HG03139 (cell line): ENCODE results near the gene DUSP8.

ENCODE experiments used
- ATAC-seq: cut with Tn5 transposase; IDR thresholded peaks from one replicate; pipeline ENCODE4 v1.9.1; 2021; ENCODE audit not compliant: unreplicated experiment

Gene DUSP8

DNA sequence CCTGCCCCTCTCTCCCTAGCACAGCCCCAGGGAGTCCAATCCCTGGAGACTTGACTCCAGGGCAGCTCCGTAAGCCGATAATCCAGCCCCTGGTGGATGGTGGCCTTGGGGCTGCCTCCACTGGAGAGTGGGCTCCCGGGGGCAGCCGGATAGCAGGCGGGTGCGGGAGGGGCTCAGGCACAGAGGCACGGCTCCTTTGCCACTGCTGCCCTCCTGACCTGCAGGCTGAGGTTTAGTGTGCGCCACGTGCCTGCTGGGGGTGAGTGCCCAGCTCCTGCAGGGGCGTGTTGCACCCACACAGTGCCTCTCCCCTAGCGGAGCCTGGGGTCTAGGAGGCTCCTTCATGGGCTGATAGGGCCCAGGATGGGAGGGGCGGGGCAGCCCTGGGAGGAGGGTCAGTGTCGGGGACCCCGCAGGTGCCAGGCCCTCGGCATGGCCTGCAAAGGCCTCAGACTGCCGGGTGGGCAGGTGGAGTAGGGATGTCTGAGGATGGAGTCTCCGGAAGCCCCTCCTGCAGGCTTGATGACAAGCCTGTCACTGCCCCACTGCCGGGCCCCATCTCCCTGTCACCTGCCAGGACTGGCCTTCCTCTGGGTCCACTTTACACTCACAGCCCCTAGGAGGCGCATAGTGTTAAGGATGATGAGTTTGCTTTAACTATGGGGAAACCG lies 5.6 kb downstream of the DUSP8 start:
- no peak for ATAC-seq

DNA sequence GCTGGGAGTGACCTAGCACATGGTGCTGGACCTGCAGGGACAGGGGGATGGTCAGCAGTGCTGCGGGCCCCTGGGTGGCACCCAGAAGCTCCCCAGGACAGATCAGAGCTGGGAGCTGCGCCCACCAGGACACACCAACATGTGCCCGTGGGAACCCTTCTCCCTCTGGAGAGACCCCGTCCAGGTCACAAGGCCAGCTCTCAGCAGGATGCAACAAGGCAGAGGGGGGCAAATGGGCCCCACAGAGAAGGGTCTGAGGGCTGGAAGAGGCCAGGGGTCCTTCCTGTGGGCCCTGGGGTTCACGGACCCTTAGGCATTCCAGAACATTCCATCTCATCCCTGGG lies 6.2 kb downstream of the DUSP8 start:
- no peak for ATAC-seq

DNA sequence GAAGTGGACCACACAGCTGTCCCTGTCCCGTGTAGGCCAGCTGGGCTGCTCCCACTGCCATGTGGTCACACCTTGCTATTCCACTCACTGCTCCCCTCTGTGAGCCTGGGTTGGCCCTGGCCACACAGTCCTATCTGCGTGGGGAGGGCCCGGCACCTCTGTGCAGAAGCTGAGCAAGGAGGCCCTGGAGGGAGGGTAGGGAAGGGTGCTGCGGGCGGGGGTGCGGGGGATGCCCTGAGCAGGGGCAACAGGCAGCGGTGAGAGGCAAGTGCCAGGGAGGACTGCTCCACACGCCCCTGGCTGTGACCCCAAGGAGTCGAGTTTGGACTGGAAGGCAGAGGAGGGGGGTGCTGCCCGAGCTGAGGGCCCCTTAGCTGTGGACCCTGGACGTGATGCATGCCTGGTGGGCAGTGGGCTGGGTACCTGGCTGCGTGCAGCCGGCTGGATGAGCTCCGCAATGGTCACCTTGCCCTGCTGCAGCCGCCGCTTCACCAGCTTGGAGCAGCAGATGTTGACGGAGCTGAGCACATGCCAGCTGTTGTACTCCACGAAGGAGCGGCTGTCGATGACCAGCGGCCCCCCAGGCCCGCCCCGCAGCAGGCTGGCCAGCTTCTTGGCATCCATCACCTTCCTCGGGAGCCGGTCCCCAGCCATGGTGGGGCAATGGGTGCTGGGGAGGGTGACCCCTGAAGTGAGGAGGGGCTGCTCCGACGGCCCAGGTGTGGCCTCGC lies 6.7 kb downstream of the DUSP8 start:
- no peak for ATAC-seq

DNA sequence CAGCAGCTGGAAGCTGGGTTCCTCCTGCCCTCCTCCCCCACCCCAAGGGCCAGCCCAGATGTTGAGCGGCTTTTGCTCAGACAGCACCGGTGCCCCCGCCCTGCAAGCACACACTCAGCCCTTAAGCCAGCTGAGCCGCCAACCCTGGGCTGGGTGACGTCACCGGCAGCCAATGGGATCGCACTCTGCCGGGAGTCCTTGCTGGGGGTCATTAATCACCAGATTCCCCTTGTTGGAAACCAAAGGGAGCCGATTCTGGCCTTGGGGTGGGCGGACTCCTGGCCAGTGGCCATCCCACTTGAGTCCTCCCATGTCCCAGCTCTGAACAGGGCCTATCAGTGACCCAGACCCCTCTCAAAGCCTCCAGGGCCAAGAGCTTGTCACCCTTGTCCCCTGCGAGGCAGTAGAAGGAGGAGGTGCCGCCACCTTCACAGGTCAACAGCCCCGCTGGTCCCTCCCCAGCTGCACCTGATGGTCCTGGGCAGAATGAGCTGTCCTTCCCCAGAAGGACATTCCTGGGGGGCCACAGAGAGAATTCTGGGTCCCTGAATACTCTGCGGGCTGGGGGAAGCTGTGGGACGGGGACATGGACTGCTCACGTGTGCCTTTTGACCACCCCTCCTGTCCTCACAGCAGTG lies 7.4 kb downstream of the DUSP8 start:
- no peak for ATAC-seq

DNA sequence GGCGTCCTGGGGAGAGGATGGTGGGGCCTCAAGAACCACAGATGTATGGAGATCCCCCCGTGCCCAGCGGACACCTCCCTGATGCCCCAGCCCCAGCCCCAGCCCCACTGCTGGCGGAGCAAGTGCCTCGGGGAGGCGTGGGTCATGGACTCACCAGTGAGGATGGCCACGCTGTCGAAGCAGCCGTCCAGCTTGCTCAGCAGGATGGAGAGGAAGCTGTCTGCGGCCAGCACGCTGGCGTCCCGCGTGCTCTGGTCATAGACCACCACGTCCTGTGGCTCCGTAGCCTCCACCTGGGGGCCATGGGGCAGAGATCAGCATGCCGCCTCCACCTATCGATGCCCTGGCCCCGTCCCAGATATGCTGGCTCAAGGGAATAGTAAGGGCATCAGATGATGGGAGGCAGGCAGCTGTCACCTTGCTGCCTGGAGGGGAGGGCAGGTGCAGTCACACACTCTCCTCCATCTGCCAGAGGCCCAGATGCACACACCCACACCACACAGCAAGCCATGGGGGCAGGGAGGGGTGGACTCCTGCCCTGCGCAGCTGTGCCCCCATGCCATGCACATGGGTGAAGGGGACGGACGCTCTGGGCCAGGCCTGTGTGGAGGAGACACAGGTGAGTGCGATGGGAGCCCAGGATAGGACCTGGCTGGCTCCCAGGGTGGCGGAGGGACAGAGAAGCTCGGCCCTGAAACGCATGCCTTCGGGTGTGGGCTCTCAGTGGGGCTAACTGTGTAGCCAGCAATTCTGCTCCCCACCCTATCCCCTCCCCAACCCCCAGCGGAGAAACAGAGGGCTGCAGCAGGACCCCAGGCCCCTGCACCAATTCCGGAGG lies 8.2 kb downstream of the DUSP8 start:
- ATAC-seq, result no peak

DNA sequence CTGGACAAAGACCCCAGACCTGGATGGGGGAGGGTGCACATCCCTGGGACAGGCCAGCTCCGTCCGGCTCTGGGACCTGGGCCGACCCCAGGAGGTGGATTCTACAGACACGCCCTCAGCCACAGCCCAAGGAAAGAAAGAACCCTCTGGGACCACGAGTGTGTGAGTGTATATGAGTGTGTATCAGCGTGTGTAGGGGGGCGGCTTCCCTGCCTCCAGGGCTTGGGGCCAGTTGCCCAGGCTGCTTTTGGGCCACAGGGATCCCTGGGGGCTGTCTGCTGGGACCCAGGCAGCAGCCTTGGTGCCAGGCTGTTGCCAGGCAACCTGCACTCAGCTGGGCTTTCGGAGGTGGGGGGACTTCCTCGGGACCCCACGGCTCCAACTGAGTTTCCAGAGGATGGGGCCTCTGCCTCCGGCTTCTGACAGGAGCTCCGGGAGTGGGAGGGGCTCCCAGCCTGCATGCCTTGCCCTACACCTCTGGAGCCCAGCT lies 8.9 kb downstream of the DUSP8 start:
- ATAC-seq, result no peak

DNA sequence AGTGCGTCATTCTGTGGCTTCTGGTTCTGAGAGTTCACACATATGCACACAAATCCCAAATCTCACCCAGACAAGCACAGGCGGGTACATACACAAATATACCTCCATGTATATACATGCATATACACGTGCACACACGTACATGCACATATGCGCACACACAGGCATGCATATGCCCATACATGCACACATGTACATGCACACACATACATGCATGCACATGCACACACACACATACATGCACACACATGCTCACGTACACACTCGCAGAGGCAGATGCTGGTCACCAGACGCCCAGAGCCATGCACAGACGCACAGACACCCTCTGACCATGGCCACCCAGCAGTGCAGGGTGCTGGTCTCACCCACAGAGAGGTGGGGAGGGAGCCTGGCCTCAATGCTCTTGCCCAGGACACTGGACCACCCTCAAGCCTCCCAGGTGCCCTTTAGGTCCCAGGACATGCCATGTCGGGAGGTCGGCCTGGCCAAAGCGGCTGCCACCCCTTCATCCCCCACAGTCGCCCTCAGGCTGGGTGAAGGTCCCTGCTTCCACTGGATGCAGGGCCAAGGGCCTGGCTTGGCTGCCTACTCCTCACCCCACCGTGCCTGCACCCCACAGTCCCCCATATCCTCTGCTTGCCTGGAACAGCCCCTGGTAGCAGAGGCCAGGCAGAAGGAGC lies 9.5 kb downstream of the DUSP8 start:
- no peak for ATAC-seq

DNA sequence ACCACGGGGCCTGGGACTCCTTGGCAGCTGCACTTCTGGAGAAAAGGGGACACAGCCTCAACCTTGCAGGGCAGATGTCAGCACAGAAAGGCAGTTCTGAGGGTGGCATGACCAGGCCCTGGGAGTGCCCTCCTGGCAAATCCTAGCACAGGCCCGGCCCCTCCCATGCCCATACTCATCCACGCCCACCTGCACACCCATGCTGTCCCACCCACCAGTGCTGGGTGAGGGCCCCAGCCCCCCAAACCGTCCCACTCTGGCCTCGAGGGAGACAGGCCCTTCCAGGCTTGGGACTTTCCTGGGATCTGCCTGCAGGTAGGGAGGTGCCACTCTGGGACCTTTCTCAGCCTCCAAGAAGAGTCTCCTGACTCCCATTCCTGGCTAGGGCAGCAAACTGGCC lies 10.1 kb downstream of the DUSP8 start:
- no peak for ATAC-seq

DNA sequence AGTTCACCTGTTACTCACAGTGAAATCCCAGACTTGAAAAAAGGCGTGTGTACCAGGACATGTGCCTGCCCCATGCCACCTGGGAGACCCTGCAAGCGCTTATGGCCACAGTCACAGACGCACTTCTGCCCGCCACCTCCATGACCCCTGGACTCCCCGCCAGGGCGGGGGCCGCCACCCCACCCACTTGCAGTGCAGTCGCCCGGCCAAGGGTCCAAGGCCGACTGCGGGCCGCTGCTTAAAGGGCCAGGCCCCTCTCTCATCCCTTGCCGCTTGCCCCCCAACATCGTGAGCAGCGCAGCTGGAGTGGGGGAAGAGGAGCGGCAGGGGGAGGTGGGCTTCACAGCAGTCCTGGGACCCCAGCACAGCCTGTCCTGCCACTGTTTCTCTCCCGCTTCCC lies 10.8 kb downstream of the DUSP8 start:
- ATAC-seq, result no peak

DNA sequence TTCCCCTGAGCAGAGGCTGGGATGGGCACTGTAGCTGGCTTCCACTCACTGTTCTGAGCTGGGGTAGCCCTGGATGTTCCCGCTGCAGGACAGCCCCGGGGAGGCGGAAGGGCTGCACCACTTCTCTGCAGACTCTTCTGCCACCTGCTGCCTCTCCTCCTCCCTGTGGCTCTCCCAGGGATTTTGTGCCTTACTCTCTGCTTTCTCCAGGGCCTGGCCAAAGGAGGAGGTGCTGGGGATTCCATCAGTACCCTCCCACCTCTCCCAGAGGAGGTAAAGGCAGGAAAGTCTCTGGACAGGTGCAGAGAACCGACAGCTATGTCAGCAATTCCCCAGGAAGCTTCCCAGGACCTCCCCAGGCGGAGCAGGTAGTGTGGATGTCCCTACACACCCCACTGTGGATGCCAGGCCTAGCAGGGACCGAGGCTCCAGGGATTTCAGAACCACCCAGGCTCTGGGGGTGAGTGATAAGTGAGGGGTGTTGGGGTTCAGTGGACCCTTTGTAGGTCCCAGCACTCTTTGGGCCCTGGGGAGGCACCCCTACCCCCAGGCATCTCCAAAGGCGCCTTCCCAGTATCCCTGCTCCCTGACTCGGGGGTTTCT lies 11.3 kb downstream of the DUSP8 start:
- no peak for ATAC-seq

DNA sequence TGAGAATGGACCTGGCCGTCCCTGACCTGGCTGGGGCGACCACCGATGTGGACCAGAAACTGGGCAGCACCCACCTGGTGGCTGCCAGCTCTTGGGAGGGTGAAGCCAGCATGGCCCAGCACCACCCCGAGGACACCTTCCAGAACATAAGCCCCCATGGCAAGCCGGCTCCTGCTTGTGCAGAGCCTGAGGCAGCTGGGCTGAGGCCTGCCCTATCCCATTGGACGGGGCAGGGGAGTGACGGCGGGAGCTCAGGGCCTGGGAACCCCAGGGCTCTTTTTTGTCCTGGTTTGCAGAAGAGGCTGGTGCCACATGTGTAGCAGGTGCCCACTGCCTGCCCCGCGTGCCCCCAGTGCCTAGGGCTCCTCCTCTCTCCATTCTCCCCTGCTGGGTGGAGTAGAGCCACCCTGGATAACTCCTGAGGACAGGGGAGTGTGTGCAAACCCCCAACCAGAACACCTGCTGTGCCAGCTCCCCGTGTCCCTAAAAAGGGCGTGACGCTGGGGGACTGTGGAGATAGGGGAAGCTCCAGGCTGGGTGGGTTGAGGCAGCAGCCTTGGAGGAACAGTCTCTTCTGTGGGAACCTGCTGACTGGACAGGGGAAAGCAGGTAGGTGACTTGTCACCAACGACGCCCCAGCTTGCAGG lies 11.9 kb downstream of the DUSP8 start:
- no peak for ATAC-seq

DNA sequence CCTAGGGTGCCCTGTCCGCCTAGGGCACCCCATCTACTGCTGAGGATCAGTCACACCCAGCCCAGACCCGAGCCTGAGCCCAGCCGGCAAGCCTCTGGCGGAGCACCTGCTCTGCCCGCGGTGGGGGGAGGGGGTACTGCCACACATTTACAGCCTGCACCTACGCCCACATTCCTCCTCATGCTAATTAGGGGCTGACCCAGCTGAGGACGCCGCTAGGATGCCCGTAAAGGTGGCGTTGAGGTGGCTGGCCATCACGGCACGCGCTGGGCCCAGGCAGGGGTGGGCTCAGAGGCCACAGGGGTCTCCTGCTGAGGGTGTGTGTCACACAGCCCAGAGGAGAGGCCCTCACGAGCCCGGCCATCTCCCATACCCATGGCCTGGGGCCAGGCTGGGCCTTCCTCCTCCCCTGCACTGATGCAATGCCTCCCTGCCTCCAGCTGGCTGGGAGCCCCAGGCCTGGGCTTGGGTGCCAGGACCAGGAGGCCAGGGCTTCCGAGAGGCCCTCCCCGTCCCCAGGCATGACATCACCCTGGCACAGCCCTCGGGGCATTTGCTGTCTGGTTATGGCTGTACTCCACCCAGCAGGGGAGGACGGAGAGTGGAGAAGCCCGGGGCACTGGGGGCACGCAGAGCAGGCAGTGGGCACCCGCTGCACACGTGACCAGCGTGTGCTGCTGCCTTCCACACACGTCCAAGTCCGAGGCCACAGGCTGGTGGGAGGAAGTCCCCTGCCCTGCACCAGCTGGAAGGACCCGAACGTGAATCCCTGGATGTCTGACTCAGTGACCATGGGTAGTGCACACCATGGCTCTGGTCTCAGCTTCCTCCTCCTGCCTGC lies 12.7 kb downstream of the DUSP8 start:
- no peak for ATAC-seq

DNA sequence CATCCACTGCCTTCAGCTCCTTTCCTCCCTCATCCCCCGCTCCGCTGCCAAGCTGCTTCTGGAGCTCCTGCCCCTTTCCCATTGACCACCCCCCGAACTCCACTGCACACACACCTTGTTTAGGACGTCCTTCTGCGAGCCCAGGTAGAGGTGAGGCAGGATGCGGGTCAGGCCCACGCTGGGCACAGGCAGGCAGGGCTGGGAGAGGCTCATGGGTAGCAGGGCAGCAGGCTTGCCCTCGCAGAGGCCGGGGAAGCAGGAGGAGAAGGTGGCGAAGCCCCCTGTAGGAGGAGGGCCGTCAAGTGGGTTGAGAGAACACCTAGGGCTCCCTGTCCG lies 13.3 kb downstream of the DUSP8 start:
- no peak for ATAC-seq

DNA sequence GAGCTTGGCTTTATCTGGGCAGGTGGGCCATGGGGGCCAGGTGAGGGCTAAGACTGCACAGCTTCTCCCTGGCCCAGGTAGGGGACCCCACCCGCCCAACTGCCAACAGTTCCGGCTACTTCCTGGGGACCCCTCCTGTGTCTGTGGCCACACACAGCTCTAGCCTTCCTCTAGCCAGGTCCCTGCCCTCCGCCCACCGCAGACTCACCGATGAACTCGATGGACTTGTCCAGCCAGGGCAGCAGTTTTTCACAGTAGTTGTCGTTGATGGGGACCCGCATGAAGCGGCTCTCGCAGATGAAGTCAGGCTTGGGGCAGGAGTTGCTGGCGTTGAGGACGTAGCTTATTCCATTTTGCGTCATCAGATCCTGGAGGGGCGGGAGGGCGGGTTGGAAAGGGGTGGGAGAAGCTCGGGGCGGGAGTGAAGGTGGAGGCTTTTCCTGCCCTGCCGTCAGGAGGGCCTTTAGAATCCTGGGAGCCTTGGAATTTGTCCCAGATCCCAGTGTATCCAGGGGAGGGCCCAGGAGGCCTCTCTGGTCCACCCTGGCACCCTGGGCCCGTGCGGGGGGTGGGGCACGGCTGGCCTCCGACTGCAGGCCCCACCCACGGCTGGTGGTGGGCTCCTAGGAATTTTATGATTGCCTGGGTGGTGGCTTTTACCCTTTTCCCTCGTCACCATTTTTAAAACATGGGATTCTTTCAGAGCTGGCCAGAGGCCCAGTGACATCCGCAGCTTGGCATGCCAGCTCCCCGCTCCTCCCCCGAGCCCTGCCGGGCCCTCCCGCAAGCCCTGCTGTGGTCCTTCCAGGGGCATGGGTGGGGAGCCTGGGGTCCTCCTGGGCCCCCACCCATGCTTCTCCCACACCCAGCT lies 13.9 kb downstream of the DUSP8 start:
- no peak for ATAC-seq

DNA sequence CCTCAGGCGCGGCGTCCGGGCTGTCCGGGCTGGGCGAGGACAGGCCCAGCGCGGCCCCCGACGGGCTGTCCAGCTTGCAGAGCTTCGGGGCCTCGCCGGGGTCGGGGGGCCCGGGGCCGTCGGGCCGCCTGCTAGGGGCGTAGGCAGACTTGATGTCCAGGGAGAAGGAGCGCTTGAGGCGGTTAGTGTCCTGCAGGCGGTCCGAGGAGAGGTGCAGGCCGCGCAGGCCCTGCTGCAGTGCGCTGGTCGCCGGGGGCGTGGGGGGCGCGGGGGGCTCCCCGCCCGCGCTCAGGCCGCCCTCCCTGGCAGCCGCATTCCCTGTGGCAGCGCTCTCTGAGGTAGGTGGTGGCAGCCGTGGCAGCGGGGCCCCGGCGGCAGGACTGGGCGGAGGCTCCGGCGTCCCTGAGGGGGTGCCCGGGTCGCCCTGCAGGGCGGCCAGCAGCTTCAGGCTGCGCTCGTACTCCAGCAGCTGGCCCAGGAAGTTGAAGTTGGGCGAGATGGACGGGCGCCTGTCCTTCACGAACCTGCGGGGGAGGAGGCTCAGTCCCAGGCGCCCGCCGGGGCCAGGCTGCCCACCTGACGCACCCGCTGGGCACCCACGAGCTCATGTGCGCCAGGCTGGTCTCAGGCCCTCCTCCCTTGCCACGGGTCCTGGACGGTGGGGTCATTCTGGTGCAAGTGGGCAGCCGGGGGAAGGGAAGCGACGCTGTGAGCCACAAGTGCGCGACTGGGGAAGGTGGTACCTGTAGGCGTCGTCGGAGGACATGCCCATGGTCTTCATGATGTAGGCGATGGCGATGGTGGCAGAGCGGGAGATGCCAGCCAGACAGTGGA lies 14.8 kb downstream of the DUSP8 start:
- no peak for ATAC-seq

DNA sequence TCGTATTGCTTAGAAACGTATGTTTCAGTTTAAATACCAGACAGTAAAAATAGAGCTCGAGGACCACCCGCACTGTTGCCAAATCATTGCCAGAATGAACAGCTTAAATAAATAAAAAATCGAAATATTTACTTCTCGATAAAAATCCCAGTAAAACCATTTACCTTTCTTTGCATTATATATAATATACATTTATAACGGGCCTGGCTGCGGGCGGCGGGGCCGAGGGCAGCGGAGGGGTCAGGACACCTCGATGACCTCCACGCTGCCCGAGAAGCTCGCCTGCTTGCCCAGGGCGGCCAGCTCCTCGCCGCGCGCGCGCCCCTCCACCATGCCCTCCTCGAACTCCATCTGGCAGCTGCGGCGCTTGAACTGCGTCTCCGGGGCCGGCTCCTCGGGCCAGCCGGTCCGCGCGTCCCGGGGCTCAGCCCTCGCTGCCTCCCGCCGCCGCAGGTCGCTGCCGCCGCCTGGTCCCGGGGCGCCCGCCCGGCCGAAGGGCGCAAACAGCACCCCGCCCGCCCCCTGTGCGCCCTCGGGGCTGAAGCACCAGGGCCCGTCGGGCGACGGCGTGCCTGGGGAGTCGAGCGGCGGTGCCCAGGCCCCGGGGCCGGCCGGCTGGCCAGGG lies 15.7 kb downstream of the DUSP8 start:
- ATAC-seq, result no peak

DNA sequence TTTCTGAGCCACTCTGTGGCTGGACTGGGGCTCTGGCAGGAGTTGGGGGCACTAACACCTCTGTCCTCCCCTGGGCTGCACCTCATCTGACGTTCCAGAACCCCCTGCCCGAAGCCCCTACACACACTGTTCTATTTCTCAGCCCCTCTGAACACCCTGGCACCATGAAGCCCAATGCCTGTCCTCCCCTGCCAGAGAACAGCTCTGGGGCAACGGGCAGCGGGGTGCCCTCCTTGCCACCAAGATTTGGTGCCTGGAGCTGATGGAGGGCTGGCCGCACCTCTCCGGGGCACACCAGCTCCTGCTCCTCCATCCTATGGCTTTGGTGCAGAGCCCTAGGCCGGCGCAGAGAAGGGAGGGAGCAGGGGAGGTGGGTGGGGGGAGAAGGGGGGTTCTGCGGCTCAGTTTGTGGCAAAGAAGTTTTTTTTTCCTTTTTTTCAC lies 16.3 kb downstream of the DUSP8 start:
- no peak for ATAC-seq
